Activated naive CD4-positive, alpha-beta T cell treated with anti-CD3 and anti-CD28 coated beads for 36 hours (primary cell): ENCODE data around the gene TMEM238. TPM values are rescaled to one million over a fixed set of nuclear protein-coding genes. Genes with fewer than 3 reads are reported as not detected.

Experiments
- CTCF ChIA-PET: fragments of 350-600 bp; sonication (Branson Sonifier 250); formaldehyde crosslinking; loops from one replicate; lab custom pipeline; 2021; ENCODE audit warnings: antibody characterized with exemption; lab: Charles Lee
- DNase-seq: peaks from one replicate; pipeline ENCODE4 v3.0.0-alpha.2; 2020
- H3K27ac Mint-ChIP-seq: one replicate; pipeline ENCODE4 v1.8.0; 2021; ENCODE audit warnings: mild to moderate bottlenecking, mixed read lengths
- H3K27me3 Mint-ChIP-seq: one replicate; pipeline ENCODE4 v1.8.0; 2021; ENCODE audit warnings: low read depth, mixed read lengths
- H3K36me3 Mint-ChIP-seq: one replicate; pipeline ENCODE4 v1.8.0; 2021; ENCODE audit warnings: low read depth, mixed read lengths
- H3K4me1 Mint-ChIP-seq: one replicate; pipeline ENCODE4 v1.8.0; 2021; ENCODE audit warnings: low read depth, mixed read lengths
- H3K4me3 Mint-ChIP-seq: one replicate; pipeline ENCODE4 v1.8.0; 2021; ENCODE audit warnings: mild to moderate bottlenecking, moderate library complexity, mixed read lengths
- H3K9me3 Mint-ChIP-seq: one replicate; pipeline ENCODE4 v1.8.0; 2021; ENCODE audit warnings: mixed read lengths
- intact Hi-C: fragments of 100-400 bp; cut with micrococcal nuclease; formaldehyde crosslinking; loops from one replicate; pipeline ENCODE4 v1.15.1; 2023
- total RNA-seq, 2 experiments: library from RNA; stranded (reverse); gene quantifications; one replicate each; pipeline ENCODE4 v1.2.3, GENCODE V29; 2021

The TMEM238 gene
- total RNA-seq, 2 experiments from 2014 or later: 9.9 to 10.2 TPM

DNA sequence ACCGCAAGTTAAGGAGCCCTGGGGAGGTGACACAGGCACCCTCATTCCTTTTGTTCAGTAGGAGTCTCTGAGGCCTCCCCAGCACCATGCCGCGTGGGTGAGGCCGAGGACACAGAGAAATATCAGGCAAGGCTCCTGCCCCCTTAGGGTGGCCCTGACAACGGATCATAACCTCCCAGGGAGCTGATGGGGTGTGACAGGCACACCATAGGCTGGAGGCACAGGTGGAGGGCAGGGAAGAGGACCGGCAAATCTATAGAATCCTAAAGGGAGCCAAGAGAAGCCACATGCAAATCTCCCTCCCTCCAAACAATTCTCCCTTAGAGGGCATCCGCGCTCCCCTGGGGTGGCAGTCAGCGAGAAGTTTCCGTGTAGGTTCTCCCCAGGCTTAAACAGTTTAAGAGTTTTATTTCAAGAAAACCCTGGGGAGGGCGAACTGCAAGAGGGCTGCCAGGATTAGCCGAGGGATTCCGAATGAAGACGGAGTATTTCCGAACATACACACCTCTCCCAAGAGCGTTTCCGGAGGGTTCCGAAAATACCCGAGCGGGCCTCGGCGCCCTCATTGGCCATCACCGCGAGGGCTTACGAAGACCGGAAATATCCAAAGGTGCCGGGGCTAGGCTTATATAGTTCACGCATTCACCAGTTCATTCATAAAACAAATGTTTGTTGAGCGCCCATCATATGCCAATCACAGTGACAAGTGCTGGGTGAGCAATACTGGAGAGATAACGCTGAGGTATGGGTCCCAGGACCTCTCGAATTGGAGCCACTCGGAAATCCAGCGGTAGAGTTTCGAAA, 1.0 kb upstream of the TMEM238 start:
- Mint-ChIP-seq H3K27ac (peak overlapping the region; percentile 97), H3K9me3 (no peaks in the 10 kb centered on the region), H3K27me3 (no peaks in the 10 kb centered on the region), H3K4me3 (peak overlapping the region; percentile 100), H3K36me3 (peaks cover 43% of the 10 kb centered on the region), H3K4me1 (peaks cover 54% of the 10 kb centered on the region)
- peak; percentile 99 for DNase-seq
- intact Hi-C loops: loop anchor here (1.0 to 5.0 kb wide), 10 partner anchors 23 to 923 kb away; partner anchors contain the start of genes FIZ1, HSPBP1, KMT5C and LENG9
- CTCF ChIA-PET: interaction anchor here (0.6 to 3.2 kb wide), 9 partner anchors 24 to 267 kb away, joined by 3 to 26 read pairs (median 4); no protein-coding TSS in a partner anchor

- Mint-ChIP-seq H3K9me3 (no peaks in the 10 kb centered on the region), H3K27me3 (no peaks in the 10 kb centered on the region), H3K27ac (peak overlapping the region; percentile 89), H3K4me1 (peaks cover 40% of the 10 kb centered on the region), H3K36me3 (peaks cover 29% of the 10 kb centered on the region), H3K4me3 (peak overlapping the region; percentile 84)
- peak; percentile 65 for DNase-seq
- CTCF ChIA-PET: interaction anchor here (1.2 to 3.2 kb wide), 6 partner anchors 25 to 91 kb away, joined by 3 to 26 read pairs (median 4); no protein-coding TSS in a partner anchor
- intact Hi-C loops: loop anchor here (1.0 to 2.0 kb wide), 3 partner anchors 82 to 171 kb away; no protein-coding TSS in a partner anchor
Measured at GRCh38 chr19:55383279-55384130, 587 bp downstream of the TMEM238 start.

GRCh38 chr19:55382522-55383054, 1.5 kb downstream of the TMEM238 start:
- peak overlapping the region; percentile 89 for H3K27ac Mint-ChIP-seq
- peaks cover 20% of the 10 kb centered on the region for H3K36me3 Mint-ChIP-seq
- intact Hi-C loops: loop anchor here (1.0 kb wide), 2 partner anchors 81 to 170 kb away; no protein-coding TSS in a partner anchor
- no peaks in the 10 kb centered on the region for H3K27me3 Mint-ChIP-seq
- H3K9me3 Mint-ChIP-seq: no peaks in the 10 kb centered on the region
- DNase-seq: no peak
- H3K4me1 Mint-ChIP-seq: peaks cover 31% of the 10 kb centered on the region
- H3K4me3 Mint-ChIP-seq: peak overlapping the region; percentile 84
- CTCF ChIA-PET: interaction anchor here (1.2 to 3.2 kb wide), 2 partner anchors 80 to 90 kb away, joined by 3 to 26 read pairs; no protein-coding TSS in a partner anchor

DNA sequence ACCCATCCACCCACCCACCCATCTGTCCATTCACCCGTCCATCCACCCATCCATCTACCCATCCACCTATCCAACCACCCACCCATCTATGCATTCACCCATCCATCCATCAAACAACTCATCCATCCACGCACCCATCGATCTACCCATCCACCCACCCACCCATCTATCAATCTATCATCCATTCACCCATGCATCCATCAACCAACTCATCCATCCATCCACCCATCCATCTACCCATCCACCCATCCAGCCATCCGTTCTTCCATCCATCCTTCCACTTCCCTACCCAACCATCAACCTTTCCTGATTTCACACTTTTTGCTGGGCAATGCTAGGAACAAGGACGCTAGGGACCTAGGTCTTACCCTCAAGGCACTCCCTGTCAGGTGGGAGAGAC, 2.1 kb downstream of the TMEM238 start:
- intact Hi-C loops: no loop called here
- H3K4me3 Mint-ChIP-seq: no peak overlapping the region
- H3K9me3 Mint-ChIP-seq: no peaks in the 10 kb centered on the region
- CTCF ChIA-PET: interaction anchor here (3.2 kb wide), 1 partner anchor 80 kb away, joined by 26 read pairs; no protein-coding TSS in a partner anchor
- no peak for DNase-seq
- H3K27me3 Mint-ChIP-seq: no peaks in the 10 kb centered on the region
- no peak overlapping the region for H3K27ac Mint-ChIP-seq
- H3K4me1 Mint-ChIP-seq: peaks cover 25% of the 10 kb centered on the region
- peaks cover 14% of the 10 kb centered on the region for H3K36me3 Mint-ChIP-seq

DNA sequence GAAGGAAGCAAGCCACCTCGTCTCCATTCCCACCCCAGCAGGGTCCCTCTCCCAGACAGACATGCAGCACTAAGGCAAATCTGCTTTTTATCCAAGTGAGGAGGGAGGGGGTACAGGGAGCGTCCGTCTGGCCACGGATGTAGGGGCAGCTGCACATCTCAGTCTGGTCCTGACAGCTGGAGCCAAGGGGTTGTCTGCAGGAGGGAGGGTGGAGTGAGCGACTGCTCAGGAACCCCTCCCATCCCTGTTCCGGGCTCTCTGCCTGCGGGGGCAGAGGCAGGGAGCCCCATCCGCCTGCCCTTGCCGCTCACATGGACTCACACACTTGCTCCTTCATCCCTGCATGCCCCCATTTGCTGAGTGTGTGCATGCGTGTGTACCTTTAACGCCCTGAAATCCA, 4.9 kb downstream of the TMEM238 start:
- Mint-ChIP-seq H3K9me3 (no peaks in the 10 kb centered on the region), H3K27ac (no peak overlapping the region), H3K4me3 (no peak overlapping the region), H3K4me1 (peaks cover 18% of the 10 kb centered on the region), H3K27me3 (peaks cover 5% of the 10 kb centered on the region), H3K36me3 (no peaks in the 10 kb centered on the region)
- intact Hi-C loops: no loop called here
- no peak for DNase-seq
- CTCF ChIA-PET: interaction anchor here (0.5 kb wide), 1 partner anchor 112 kb away, joined by 4 read pairs; no protein-coding TSS in a partner anchor

- Mint-ChIP-seq H3K27me3 (peaks cover 15% of the 10 kb centered on the region), H3K36me3 (no peaks in the 10 kb centered on the region), H3K4me1 (peaks cover 14% of the 10 kb centered on the region), H3K4me3 (no peak overlapping the region), H3K9me3 (no peaks in the 10 kb centered on the region), H3K27ac (no peak overlapping the region)
- DNase-seq: no peak
- intact Hi-C loops: no loop called here
- CTCF ChIA-PET: interaction anchor here (0.6 kb wide), 2 partner anchors 25 to 85 kb away, joined by 3 to 4 read pairs; no protein-coding TSS in a partner anchor
Measured at GRCh38 chr19:55377356-55378131, 6.5 kb downstream of the TMEM238 start.

- CTCF ChIA-PET: no interaction called here
- H3K27ac Mint-ChIP-seq: no peak within 1 kb of the TSS
- peaks cover 26% of the 10 kb centered on the region for H3K27me3 Mint-ChIP-seq
- H3K4me1 Mint-ChIP-seq: peaks cover 14% of the 10 kb centered on the region
- intact Hi-C loops: no loop called here
- no peak for DNase-seq
- no peaks in the 10 kb centered on the region for H3K36me3 Mint-ChIP-seq
- H3K4me3 Mint-ChIP-seq: no peak within 1 kb of the TSS
- H3K9me3 Mint-ChIP-seq: no peaks in the 10 kb centered on the region
Measured at GRCh38 chr19:55376241-55376933, 7.7 kb downstream of the TMEM238 start, which contains the start of gene TMEM190. TMEM190 (plus strand) TSS chr19:55376826; CDS start chr19:55376854, 28 bp downstream.

- intact Hi-C loops: no loop called here
- Mint-ChIP-seq H3K27me3 (peaks cover 41% of the 10 kb centered on the region), H3K36me3 (no peaks in the 10 kb centered on the region), H3K4me1 (peaks cover 21% of the 10 kb centered on the region), H3K27ac (no peak overlapping the region), H3K4me3 (no peak overlapping the region), H3K9me3 (no peaks in the 10 kb centered on the region)
- no peak for DNase-seq
- CTCF ChIA-PET: no interaction called here
Measured at GRCh38 chr19:55373993-55374757, 9.9 kb downstream of the TMEM238 start.

- no peak for DNase-seq
- CTCF ChIA-PET: no interaction called here
- Mint-ChIP-seq H3K9me3 (no peaks in the 10 kb centered on the region), H3K4me1 (peaks cover 21% of the 10 kb centered on the region), H3K36me3 (no peaks in the 10 kb centered on the region), H3K27me3 (peaks cover 45% of the 10 kb centered on the region), H3K4me3 (no peak overlapping the region), H3K27ac (no peak overlapping the region)
- intact Hi-C loops: no loop called here
Measured at GRCh38 chr19:55373306-55373992, 10.6 kb downstream of the TMEM238 start.
